AG09309 (cell line): Measurements from ENCODE around the gene RBMS3.
"Not testable (repeated sequence)": the region's sequence is repeated elsewhere in the genome, so short reads cannot be mapped to it uniquely, and the experiment has no call there.

Experiments
- DNase-seq: peaks from one replicate; pipeline ENCODE4 v3.0.0-alpha.2; 2010; ENCODE audit warnings: low read depth
- H3K4me3 ChIP-seq: 2 replicates; pipeline ENCODE4 v1.5.1; 2011; ENCODE audit warnings: mild to moderate bottlenecking, low read depth, low read length, moderate library complexity; ENCODE audit not compliant: control insufficient read depth
- TF ChIP-seq, protein P1 (sequence below): IDR thresholded peaks from 2 replicates; pipeline ENCODE4 v1.5.1; 2011; ENCODE audit warnings: mild to moderate bottlenecking, low read depth, low read length, inconsistent platforms; ENCODE audit not compliant: insufficient read depth, control insufficient read depth; ENCODE audit errors: missing control alignments

The RBMS3 gene

DNA sequence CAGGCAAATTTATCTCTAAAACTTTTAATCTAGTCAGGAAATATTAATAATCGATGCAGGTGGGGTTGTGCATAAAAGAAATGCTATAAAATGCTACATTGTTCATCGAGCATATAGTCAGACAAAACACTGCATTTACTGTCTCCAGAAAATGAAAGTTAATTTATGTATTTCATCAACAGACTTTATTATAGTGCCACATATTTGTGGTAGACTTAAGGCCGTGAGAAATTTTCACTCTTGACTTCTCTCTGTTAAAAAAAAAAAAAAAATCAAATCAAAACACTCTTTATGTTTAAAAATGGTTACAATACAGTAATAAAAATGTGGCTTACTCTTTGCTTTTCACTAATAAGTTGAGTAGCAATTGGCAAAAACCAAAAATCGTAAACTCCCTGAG lies 67.4 kb downstream of the RBMS3 start:
- H3K4me3 ChIP-seq, result no peak overlapping the region
- DNase-seq, result no peak
- TF ChIP-seq, protein P1, sequence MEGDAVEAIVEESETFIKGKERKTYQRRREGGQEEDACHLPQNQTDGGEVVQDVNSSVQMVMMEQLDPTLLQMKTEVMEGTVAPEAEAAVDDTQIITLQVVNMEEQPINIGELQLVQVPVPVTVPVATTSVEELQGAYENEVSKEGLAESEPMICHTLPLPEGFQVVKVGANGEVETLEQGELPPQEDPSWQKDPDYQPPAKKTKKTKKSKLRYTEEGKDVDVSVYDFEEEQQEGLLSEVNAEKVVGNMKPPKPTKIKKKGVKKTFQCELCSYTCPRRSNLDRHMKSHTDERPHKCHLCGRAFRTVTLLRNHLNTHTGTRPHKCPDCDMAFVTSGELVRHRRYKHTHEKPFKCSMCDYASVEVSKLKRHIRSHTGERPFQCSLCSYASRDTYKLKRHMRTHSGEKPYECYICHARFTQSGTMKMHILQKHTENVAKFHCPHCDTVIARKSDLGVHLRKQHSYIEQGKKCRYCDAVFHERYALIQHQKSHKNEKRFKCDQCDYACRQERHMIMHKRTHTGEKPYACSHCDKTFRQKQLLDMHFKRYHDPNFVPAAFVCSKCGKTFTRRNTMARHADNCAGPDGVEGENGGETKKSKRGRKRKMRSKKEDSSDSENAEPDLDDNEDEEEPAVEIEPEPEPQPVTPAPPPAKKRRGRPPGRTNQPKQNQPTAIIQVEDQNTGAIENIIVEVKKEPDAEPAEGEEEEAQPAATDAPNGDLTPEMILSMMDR, result no peak

DNA sequence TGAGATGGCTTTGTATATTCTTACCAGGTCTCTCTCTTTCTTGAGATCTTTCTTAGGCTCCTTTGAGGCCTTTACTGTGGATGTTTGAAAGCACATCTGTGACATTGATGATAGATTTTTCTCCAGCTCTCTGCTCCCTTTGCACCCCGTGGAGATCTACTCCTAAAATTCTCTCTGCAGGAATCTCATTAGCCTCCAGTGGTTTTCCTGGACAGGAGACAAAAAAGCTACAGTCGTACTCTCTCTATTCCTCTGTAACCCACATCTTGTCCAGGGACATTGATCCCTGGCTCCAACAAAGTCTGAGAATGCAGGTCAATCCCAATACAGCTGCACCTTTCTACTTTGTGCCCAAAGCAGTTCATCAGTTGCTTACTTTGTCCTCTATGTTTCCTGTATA lies 68.2 kb downstream of the RBMS3 start:
- no peak for DNase-seq
- TF ChIP-seq, protein P1, result no peak
- no peak overlapping the region for H3K4me3 ChIP-seq

DNA sequence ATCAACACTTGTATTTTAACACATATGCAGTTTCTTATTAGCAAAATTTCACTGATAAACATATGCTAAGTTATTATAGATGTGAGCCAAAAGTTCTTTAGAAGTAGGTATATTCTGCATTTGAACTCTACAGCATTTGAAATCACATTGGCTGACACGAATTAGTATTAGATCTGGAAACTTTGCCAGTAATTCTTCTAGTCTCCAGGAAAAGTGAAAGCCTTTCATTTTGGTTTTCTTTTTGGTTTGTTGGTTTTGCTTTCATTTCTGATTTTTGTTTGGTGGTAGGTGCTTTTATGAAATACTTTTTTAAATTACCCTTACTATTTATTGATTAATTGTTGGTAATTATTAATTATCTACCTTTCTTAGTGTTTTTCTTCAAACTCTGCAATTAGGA lies 72.9 kb downstream of the RBMS3 start:
- H3K4me3 ChIP-seq, result no peak overlapping the region
- TF ChIP-seq, protein P1, result no peak
- DNase-seq, result no peak

DNA sequence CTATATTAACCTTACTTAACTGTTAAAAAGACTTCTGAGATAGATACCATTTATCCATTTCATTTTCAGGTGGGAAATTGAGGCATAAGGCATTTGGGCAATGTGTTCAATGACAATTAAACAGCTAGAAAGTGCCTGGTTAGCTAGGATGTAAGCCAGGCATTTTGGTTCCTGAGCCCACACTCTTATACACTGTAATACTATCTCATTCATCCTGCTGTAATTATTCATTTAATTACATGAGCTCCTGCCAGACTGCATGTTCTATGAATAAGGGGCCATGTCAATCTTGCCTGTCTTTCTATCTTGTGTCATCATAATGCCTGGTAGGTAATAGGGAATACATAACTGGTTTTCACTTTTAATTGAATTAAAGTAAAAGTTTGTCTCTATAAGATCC lies 74.0 kb downstream of the RBMS3 start:
- DNase-seq, result no peak
- TF ChIP-seq, protein P1, result no peak

DNA sequence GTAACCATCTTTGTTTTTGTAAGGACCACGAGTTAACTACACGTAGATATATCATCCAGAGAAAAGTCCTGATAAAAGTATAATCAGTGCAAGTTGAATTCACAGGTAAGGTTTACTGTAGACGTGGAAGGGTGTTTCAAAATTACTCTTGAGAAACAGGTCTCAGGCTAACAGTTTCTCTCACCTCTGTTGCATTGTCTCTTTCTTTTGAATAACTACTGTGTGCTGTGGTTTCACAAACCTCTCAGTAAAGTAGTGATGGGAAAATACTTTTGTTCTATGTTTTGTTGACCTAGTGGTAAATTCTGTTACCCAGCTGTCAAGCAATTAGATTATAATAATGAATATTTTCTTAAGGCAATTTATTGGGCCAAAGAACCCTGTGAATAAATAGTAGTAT lies 75.2 kb downstream of the RBMS3 start:
- no peak overlapping the region for H3K4me3 ChIP-seq
- DNase-seq, result no peak
- TF ChIP-seq, protein P1, result no peak

More for the DNA sequence above, 74.0 kb downstream of the RBMS3 start:
- no peak overlapping the region for H3K4me3 ChIP-seq

DNA sequence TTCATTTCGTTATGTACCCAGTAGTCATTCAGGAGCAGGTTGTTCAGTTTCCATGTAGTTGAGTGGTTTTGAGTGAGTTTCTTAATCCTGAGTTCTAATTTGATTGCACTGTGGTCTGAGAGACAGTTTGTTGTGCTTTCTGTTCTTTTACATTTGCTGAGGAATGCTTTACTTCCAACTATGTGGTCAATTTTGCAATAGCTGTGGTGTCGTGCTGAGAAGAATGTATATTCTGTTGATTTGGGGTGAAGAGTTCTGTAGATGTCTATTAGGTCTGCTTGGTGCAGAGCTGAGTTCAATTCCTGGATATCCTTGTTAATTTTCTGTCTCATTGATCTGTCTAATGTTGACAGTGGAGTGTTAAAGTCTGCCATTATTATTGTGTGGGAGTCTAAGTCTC lies 79.4 kb downstream of the RBMS3 start:
- DNase-seq, H3K4me3 ChIP-seq: not testable (repeated sequence)

DNA sequence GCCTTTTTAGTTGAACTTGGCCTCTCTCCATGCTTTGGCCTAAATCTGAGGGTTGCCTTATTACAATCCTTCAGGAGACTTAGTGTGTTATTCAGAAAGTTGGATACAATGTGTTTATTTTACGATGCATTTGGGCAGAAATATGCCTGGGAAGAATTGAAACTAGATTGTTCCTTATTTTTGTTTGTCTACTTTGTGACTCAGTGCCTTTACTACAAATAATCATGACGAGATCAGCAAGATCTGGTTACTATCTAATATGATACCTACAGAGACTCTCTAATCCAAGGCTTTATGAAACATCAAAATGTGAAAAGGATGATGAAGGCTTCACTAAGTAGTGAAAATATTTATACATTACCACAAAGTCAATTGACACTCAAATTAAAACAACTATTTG lies 82.2 kb downstream of the RBMS3 start:
- TF ChIP-seq, protein P1, result no peak
- no peak for DNase-seq
- H3K4me3 ChIP-seq, result no peak overlapping the region
